ENCODE measurements around the gene FAM162B.

Gene FAM162B

GRCh38 chr6:116764961-116765841, at the start of gene FAM162B:
Gene FAM162B (minus strand): TSS chr6:116765719. CDS start chr6:116765576, 143 bp downstream.
- in situ Hi-C loops (cut with HindIII; ENCODE audit: low sequenced_read_pairs), result no loop called here
- peak; percentile 13 for DNase-seq (ENCODE audit: low read depth, low spot score)
- H3K4me3 ChIP-seq (ENCODE audit: low read depth, low read length), result peak within 1 kb of the TSS; percentile 51
- TF ChIP-seq, protein P1, sequence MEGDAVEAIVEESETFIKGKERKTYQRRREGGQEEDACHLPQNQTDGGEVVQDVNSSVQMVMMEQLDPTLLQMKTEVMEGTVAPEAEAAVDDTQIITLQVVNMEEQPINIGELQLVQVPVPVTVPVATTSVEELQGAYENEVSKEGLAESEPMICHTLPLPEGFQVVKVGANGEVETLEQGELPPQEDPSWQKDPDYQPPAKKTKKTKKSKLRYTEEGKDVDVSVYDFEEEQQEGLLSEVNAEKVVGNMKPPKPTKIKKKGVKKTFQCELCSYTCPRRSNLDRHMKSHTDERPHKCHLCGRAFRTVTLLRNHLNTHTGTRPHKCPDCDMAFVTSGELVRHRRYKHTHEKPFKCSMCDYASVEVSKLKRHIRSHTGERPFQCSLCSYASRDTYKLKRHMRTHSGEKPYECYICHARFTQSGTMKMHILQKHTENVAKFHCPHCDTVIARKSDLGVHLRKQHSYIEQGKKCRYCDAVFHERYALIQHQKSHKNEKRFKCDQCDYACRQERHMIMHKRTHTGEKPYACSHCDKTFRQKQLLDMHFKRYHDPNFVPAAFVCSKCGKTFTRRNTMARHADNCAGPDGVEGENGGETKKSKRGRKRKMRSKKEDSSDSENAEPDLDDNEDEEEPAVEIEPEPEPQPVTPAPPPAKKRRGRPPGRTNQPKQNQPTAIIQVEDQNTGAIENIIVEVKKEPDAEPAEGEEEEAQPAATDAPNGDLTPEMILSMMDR (IDR thresholded peaks at IDR 0.05; ENCODE audit: low read depth, low read length), result no peak

DNA sequence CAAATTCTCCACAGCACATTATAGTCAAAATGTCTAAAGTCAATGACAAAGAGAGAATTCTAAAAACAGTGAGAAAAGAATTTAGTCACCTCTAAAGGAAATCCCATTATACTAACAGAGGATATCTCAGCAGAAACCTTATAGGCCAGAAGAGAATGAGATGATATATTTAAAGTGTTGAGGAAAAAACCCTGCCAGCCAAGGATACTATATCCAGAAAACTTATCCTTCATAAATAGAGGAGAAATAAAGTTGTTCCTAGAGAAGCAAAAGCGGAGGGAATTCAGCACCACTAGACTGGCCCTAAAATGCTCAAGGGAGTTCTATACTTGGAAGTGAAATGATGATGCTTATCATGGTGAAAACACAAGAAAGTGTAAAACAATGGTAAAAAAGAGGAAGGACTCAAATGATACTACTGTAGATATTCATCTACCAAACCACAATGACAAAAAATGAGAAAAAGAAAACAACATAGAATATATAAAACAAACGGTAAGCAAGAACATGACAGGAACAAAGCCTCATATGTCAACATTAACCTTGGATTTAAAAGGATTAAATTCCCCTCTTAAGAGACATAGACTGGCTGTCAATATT, 46.6 kb upstream of the FAM162B start:
- DNase-seq (ENCODE audit: low read depth, low spot score), result no peak
- in situ Hi-C loops (cut with HindIII; ENCODE audit: low sequenced_read_pairs), result no loop called here
- TF ChIP-seq, protein P1 (IDR thresholded peaks at IDR 0.05; ENCODE audit: low read depth, low read length), result no peak
- no peak overlapping the region for H3K4me3 ChIP-seq (ENCODE audit: low read depth, low read length)

GRCh38 chr6:116801971-116802370, 36.5 kb upstream of the FAM162B start:
- H3K4me3 ChIP-seq (ENCODE audit: low read depth, low read length), result no peak overlapping the region
- in situ Hi-C loops (cut with HindIII; ENCODE audit: low sequenced_read_pairs), result no loop called here
- DNase-seq (ENCODE audit: low read depth, low spot score), result no peak
- TF ChIP-seq, protein P1 (IDR thresholded peaks at IDR 0.05; ENCODE audit: low read depth, low read length), result no peak

DNA sequence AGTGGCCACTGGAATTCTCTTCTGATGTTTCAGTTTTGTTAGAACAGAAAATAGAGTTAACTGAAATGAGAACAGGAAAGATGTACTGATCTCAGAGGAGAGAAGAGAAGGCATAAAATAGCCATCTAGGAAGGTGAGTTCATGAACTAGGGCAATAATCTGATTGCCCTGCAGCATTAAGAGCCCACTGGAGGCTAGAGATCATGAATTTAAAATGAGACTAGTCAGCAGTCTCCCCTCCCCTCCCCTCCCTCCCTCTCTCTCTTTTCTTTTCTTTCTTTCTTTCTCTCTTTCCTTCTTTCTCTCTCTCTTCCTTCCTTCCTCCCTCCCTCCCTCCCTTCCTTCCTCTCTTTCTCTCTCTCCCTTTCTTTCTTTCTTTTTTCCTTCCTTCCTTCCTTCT, 34.4 kb upstream of the FAM162B start:
- DNase-seq (ENCODE audit: low read depth, low spot score), result no peak
- TF ChIP-seq, protein P1 (IDR thresholded peaks at IDR 0.05; ENCODE audit: low read depth, low read length), result no peak
- no peak overlapping the region for H3K4me3 ChIP-seq (ENCODE audit: low read depth, low read length)
- in situ Hi-C loops (cut with HindIII; ENCODE audit: low sequenced_read_pairs), result no loop called here

GRCh38 chr6:116797585-116797984, 32.1 kb upstream of the FAM162B start:
- TF ChIP-seq, protein P1 (IDR thresholded peaks at IDR 0.05; ENCODE audit: low read depth, low read length), result no peak
- in situ Hi-C loops (cut with HindIII; ENCODE audit: low sequenced_read_pairs), result no loop called here
- DNase-seq (ENCODE audit: low read depth, low spot score), result no peak

DNA sequence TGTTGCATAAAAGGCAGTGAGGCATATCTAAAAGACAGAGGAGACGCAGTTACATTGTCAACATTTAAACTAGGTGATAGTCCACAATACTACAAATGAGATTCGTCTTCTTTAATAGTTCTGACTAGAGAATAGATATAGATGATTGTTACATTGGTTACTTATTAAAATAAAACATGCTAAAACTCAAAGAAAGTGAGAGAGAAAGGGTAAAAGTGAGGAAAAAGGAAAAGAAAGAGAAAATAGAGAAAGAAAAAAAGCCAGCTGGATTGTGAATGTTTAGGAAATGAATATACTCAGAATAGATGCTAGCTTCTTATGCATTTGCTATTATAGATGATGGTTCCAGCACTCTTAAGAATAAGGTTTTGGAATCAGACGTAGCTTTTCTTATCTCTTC, 27.7 kb upstream of the FAM162B start:
- in situ Hi-C loops (cut with HindIII; ENCODE audit: low sequenced_read_pairs), result no loop called here
- no peak for DNase-seq (ENCODE audit: low read depth, low spot score)
- no peak overlapping the region for H3K4me3 ChIP-seq (ENCODE audit: low read depth, low read length)
- TF ChIP-seq, protein P1 (IDR thresholded peaks at IDR 0.05; ENCODE audit: low read depth, low read length), result no peak

More at GRCh38 chr6:116797585-116797984, 32.1 kb upstream of the FAM162B start:
- no peak overlapping the region for H3K4me3 ChIP-seq (ENCODE audit: low read depth, low read length)

Data from astrocyte of the spinal cord (primary cell).